SW 1271 (cell line): ENCODE data around the gene IQUB.
"Not testable (repeated sequence)": the region's sequence is repeated elsewhere in the genome, so short reads cannot be mapped to it uniquely, and the experiment has no call there.

Experiments used
- DNase-seq, 2 experiments: peaks; one replicate each; lab custom pipeline; 2025; lab: John Stamatoyannopoulos, UW

Gene IQUB

GRCh38 chr7:123534383-123535260, at the start of gene IQUB:
Gene IQUB, minus strand, starts transcription at chr7:123534595. Its CDS starts 22,255 bp downstream, at chr7:123512340.
- peak; percentile 83 to 95 for DNase-seq

- DNase-seq = no peak
Measured at GRCh38 chr7:123583821-123584220, 49.4 kb upstream of the IQUB start.

DNA sequence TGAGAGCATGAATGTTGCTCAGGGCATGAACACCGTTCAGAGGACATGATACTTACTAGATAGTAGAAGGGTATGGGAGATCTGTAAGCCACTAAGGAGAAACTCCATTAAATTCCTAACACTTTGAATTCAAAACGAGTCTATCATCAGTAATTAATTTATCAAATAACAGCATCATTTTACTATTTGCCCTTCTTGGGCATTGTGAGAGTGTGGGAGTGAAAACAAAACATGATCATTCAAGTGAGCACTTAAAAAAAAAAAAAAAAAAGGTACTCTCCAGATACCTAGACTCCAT, 46.7 kb upstream of the IQUB start:
- no peak for DNase-seq

DNA sequence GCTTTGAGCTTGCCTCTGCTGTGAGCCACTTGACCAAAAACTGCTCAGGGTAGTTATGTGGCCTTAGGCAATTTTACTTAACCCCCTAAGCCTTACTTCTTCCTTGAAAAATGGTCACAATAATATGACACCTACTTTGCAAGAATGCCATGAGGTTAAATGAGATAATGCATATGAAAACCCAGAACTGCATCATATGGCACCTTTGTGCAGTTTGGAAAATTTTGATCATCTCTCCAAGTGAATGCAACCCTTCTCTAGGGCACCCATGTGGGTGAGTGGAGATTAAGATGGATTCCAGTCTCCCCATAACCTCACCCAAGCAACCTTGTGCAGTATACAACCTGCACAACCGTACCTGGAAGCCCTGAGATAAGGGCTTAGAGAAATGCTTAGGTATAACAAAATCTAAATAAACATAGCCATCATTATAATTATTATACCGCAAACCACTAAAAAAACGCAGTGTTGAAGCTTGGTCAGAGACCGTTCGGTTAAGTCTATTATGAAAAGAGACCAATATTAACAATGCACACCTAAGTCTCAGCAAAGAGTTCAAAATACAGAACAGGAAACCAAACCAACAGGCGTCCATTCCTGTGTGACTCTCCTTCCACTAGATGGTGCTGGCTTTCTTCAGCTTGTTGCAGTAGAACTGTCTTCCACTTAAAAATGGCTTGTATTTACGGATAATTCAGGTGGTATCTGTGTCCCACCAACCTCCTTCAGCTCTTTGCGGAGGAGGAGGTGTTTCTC, 46.2 kb upstream of the IQUB start:
- peak in 1 of 2 experiments; percentile 48 for DNase-seq

GRCh38 chr7:123579416-123579815, 45.0 kb upstream of the IQUB start:
- DNase-seq = no peak

- no peak for DNase-seq
Measured at GRCh38 chr7:123573896-123574467, 39.6 kb upstream of the IQUB start.

DNA sequence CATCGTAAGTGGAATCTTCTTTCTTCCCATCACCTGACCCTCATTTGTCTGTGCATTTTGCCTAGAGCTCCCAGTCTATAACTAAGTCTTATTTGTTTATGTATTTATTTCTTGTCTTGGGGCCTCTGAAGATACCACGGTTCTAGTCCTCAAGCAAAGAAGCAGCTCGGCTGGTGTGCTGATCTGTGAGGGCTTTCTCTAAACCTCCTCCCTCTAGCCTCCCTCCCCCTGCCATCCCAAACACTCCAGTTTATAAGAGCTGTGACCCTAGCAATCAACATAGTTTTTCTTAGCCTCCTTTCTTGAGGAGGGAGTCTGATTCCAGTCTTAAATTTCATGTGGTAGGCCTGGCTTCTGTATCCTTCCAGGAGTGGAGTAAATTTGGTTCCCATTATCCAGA, 38.9 kb upstream of the IQUB start:
- DNase-seq = no peak

DNA sequence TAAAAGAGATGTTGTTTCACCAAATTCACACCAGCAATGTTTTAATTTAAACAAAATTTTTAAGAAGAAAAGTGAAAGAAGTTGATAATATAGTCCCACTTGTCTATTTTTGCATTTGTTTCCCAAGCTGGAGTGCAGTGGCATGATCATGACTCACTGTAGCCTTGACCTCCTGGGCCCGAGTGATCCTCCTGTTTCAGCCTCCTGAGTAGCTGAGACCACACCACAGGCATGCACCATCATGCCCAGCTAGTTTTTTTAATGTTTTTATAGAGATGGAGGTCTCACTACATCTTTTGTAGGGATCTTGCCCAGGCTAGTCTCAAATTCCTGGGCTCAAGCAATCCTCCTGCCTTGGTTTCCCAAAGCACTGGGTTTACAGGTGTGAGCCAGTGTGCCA, 37.3 kb upstream of the IQUB start:
- no peak for DNase-seq

GRCh38 chr7:123571187-123571586, 36.8 kb upstream of the IQUB start:
- DNase-seq = no peak

DNA sequence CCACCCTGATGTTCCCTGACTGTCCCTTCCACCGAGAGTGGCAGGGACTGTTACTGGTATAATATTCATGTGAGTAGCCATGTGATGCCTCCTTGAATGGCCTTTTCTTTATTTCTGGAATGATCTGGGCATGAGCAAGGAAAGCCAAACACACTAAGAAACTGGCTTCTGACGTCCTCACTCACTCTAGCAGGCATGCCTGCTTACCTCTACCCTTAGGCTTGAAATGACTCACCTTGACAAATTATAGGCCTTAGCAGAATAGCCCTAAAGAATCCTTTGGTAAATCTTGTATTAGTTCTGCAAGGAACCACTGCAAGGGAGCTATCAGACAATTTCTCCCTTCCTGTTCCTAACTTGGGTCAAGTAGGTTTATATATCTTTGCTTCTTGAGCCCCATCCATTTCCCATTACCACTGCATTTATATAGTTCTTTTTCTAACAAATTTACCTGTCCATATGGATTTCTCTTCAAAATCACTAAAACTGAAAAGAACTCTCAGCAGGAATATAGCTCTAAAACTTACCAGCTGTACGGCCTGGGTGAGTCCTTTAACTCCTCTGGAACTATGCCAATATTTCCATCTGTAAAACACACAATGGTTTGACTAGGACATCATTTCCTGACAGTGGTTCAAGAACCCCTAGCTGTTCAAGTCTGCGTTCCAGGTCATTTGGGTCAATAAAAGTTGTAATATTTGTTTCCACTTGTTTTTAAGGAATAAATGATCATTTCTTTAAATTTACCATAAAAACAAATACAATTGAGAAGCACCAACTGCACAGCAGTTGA, 36.2 kb upstream of the IQUB start:
- DNase-seq = no peak

DNA sequence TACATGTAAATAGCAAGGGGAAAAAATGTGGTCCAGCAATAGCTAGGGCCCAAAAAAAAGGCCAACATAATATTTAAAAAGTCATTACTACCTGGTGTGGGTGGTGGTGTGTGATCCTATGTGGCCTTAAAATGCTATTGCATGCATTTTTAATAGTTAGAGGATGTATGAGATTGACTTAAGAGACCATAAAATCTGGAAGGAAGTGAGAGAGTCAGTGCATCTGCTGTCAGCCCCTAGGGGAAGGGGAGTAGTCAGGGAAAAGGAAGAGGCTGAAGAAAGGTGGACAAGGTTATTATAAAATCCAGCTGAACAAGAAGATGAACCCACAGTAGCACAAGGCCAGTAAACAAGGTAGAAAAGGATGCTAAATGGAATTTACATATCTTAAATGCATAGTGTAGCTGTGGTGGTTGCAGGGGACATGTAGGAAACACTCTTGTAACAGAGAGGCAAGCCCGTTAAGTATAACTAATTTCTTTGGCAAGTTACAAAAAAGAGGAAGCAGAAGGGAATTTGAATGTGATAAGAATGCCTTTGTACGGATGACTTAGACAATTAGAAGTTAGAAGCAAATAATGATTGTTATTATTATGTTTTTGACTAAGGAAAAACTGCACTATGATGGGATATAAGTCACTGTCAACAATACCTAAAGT, 35.1 kb upstream of the IQUB start:
- DNase-seq = no peak

DNA sequence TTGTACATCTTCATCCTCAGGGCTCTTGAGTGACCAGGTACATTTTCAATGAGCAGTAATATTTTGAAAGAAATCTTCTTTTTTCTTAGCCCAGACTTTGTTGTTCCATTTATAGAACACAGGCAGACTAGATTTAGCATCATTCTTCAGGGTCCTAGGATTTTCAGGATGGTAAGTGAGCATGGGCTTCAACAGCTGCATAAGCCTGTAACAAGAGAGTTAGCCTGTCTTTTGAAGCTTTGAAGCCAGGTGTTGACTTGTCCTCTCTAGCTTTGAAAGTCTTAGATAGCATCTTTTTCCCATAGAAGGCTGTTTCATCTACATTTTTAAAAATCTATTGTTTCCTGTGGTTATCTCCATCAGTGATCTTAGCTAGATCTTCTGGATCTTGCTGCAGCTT, 27.7 kb upstream of the IQUB start:
- DNase-seq = no peak

DNA sequence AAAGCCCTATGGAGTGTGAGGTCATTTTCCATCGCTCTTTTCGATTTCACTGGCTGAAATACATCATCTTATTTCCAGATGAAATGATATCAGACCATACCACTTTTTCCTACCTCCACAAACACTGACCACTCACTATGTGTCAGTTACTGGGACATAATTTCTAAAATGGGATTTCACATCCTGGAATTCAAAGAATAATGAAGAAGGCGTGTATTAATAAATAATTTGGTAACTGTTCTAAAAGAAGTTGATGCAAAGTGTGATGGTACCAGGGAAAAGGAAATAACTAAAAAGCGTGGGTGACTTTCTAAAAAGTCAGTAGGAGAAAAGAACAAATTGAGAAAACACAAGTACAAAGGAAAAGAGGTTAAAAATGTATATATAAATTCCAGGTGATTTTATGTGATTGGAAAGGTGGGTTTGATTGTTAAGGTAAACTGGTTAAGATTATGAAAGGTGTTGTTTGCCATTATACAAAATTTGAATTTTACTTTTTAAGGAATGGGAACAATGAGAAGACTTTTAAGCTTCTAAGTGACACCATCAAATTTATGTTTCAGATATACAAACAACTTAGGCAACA, 24.0 kb upstream of the IQUB start:
- DNase-seq = no peak

GRCh38 chr7:123557398-123558288, 23.2 kb upstream of the IQUB start, which contains the start of gene NDUFA5:
Gene NDUFA5, minus strand, starts transcription at chr7:123557818. Its CDS starts 23 bp downstream, at chr7:123557795.
- DNase-seq = peak; percentile 93 to 99

GRCh38 chr7:123557016-123557397, 22.6 kb upstream of the IQUB start:
- DNase-seq = no peak

DNA sequence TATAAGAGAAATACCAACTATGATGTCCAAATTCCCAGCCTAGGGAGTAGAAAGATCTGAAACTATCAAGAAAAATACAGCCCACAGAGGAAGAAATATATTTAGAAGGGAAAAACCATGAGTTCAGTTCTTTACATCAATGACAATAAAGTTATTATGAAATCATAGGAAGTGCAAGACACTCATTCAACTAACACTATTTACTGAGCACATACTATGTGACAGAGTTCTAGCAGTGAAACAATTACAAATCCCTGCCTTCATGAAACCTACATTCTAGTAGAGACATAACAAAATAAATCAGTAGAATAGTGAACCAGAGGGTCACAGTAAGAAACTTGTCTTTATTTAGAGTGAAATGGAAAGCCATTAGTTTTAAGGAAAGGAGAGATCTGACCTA, 21.1 kb upstream of the IQUB start:
- DNase-seq = no peak

DNA sequence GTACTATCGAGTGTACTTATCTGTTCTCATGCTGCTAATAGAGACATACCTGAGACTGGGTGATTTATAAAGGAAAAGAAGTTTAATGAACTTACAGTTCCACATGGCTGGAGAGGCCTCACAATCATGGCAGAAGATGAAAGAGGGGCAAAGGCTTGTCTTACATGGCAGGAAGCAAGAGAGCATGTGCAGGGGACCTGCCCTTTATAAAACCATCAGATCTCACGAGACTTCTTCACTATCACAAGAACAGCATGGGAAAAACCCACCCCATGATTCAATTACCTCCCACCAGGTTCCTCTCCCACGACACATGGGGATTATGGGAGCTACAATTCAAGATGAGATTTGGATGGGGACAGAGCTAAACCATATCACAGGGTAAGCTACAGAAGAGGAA, 18.8 kb upstream of the IQUB start:
- no peak for DNase-seq

- no peak for DNase-seq
Measured at GRCh38 chr7:123552641-123553040, 18.2 kb upstream of the IQUB start.

DNA sequence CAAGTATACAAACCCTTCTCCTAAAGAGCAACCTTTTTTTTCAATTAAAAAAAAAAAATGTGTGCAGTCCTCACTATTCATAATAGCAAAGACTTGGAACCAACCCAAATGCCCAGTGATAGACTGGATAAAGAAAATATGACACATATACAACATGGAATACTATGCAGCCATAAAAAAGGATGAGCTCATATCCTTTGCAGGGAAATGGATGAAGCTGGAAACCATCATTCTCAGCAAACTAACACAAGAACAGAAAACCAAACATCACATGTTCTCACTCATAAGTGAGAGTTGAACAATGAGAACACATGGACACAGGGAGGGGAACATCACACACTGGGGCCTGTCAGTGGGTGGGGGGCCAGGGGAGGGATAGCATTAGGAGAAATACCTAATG, 17.7 kb upstream of the IQUB start:
- not testable (repeated sequence) for DNase-seq

DNA sequence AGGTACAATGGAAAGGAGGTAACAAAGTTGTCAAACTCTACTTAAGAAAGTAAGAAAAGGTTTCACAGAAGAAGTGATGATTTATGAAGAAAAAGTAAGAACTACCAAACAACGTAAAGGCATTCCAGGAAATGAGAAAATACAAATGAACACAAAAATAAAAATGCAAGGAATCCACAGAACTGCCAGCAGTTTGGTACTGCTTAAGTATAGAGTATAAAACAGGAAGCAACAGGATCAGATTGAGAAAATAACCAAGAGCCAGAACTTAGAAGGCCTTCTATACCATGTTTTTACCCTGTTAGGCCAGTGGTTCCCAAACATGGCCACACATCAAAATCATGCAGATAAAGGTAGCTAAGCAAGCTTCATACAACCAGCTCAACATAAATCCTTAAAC, 14.0 kb upstream of the IQUB start:
- no peak for DNase-seq
